ENCODE measurements around the gene B3GALT4.

Gene B3GALT4

GRCh38 chr6:33315793-33316602 is 39.1 kb downstream of the B3GALT4 start:
- no peak for DNase-seq

- no peak for DNase-seq
These were observed 39.9 kb downstream of the B3GALT4 start for GRCh38 chr6:33316603-33317418.

- no peak for DNase-seq
These were observed 40.4 kb downstream of the B3GALT4 start for GRCh38 chr6:33317419-33317668.

GRCh38 chr6:33317669-33318425 is 40.9 kb downstream of the B3GALT4 start, which contains the start of gene ZBTB22:
TSS of gene ZBTB22 (minus strand) at chr6:33317744. CDS start at chr6:33316916, 828 bp downstream.
- DNase-seq: peak; percentile 96

- DNase-seq: no peak
These were observed 41.6 kb downstream of the B3GALT4 start for GRCh38 chr6:33318426-33319073.

- DNase-seq: no peak
These were observed 43.0 kb downstream of the B3GALT4 start for GRCh38 chr6:33319939-33320314.

- DNase-seq: no peak
These were observed 43.6 kb downstream of the B3GALT4 start for GRCh38 chr6:33320315-33321181.

GRCh38 chr6:33321227-33321626 is 44.3 kb downstream of the B3GALT4 start:
- DNase-seq: no peak

GRCh38 chr6:33323623-33323948 is 46.7 kb downstream of the B3GALT4 start:
- DNase-seq: peak; percentile 85

GRCh38 chr6:33324125-33324524 is 47.2 kb downstream of the B3GALT4 start:
- no peak for DNase-seq

All from NCI-H748 treated with DMSO at 0.1 percent for 48 hours (cell line).